WTC11 (cell line): ENCODE data around the gene RBMS1. TPM values are rescaled to one million over a fixed set of nuclear protein-coding genes. Genes with fewer than 3 reads are reported as not detected.

Experiments used
- ATAC-seq: fragments of 200-7000 bp; cut with Tn5 transposase; 2 replicates; pipeline ENCODE4 v1.10.0; 2021; ENCODE audit warnings: mild to moderate bottlenecking, moderate library complexity
- CTCF ChIA-PET: fragments of 300-600 bp; sonication (Branson Sonifier 250); formaldehyde crosslinking; loops from one replicate; lab custom pipeline; 2021; ENCODE audit warnings: antibody characterized with exemption; lab: Charles Lee
- POLR2A ChIA-PET: fragments of 350-600 bp; sonication (Branson Sonifier 250); formaldehyde crosslinking; loops from one replicate; lab custom pipeline; 2021; ENCODE audit warnings: antibody characterized with exemption; lab: Charles Lee
- DNase-seq: peaks from one replicate; pipeline ENCODE4 v3.0.0; 2021; ENCODE audit warnings: low spot score
- H3K27ac Mint-ChIP-seq: 2 replicates; pipeline ENCODE4 v1.8.0; 2021; ENCODE audit warnings: mixed read lengths
- H3K27me3 Mint-ChIP-seq: 2 replicates; pipeline ENCODE4 v1.8.0; 2021; ENCODE audit warnings: low read depth, mild to moderate bottlenecking, moderate library complexity, mixed read lengths
- H3K36me3 Mint-ChIP-seq: 2 replicates; pipeline ENCODE4 v1.8.0; 2021; ENCODE audit warnings: mixed read lengths
- H3K4me1 Mint-ChIP-seq: 2 replicates; pipeline ENCODE4 v1.8.0; 2022; ENCODE audit warnings: mixed read lengths
- H3K4me3 Mint-ChIP-seq: 2 replicates; pipeline ENCODE4 v1.8.0; 2021; ENCODE audit warnings: mild to moderate bottlenecking, moderate library complexity, mixed read lengths
- H3K9me3 Mint-ChIP-seq: 2 replicates; pipeline ENCODE4 v1.8.0; 2021; ENCODE audit warnings: mixed read lengths
- ATF1 ChIP-seq: sonication (generic); formaldehyde crosslinking; IDR thresholded peaks from 2 replicates; pipeline ENCODE4 v1.8.1; 2023; ENCODE audit warnings: mild to moderate bottlenecking, moderate library complexity, missing genetic modification reagents
- CREB1 ChIP-seq: sonication (generic); formaldehyde crosslinking; IDR thresholded peaks from 2 replicates; pipeline ENCODE4 v1.8.0; 2023; ENCODE audit warnings: mild to moderate bottlenecking, missing genetic modification reagents
- EMX1 ChIP-seq: fragments of 250-450 bp; sonication (Bioruptor Pico); IDR thresholded peaks from 2 replicates; pipeline ENCODE4 v1.8.0; 2021; ENCODE audit warnings: mild to moderate bottlenecking
- ETV6 ChIP-seq: sonication (generic); formaldehyde crosslinking; IDR thresholded peaks from 2 replicates; pipeline ENCODE4 v1.8.1; 2022; ENCODE audit warnings: mild to moderate bottlenecking, missing genetic modification reagents
- FOXP4 ChIP-seq: sonication (generic); formaldehyde crosslinking; IDR thresholded peaks from 2 replicates; pipeline ENCODE4 v1.8.0; 2022; ENCODE audit warnings: mild to moderate bottlenecking, missing genetic modification reagents
- GTF2I ChIP-seq: fragments of 250-450 bp; sonication (Bioruptor Pico); conservative IDR thresholded peaks from 2 replicates; pipeline ENCODE4 v1.4.0; 2021; ENCODE audit warnings: mild to moderate bottlenecking
- IRF1 ChIP-seq: sonication (generic); formaldehyde crosslinking; IDR thresholded peaks from 2 replicates; pipeline ENCODE4 v1.8.0; 2023; ENCODE audit warnings: missing genetic modification reagents
- JAZF1 ChIP-seq: fragments of 250-450 bp; sonication (Bioruptor Pico); IDR thresholded peaks from 2 replicates; pipeline ENCODE4 v1.9.0; 2021; ENCODE audit warnings: moderate library complexity, mild to moderate bottlenecking, inconsistent platforms
- MYBL2 ChIP-seq: sonication (generic); formaldehyde crosslinking; IDR thresholded peaks from 2 replicates; pipeline ENCODE4 v1.8.1; 2023; ENCODE audit warnings: mild to moderate bottlenecking, moderate library complexity, missing genetic modification reagents
- NR1H2 ChIP-seq: sonication (generic); formaldehyde crosslinking; IDR thresholded peaks from 2 replicates; pipeline ENCODE4 v1.9.0; 2021; ENCODE audit warnings: mild to moderate bottlenecking, moderate library complexity, missing genetic modification reagents
- NR2C2 ChIP-seq: sonication (generic); formaldehyde crosslinking; IDR thresholded peaks from 2 replicates; pipeline ENCODE4 v1.8.0; 2022; ENCODE audit warnings: mild to moderate bottlenecking, missing genetic modification reagents
- NR3C1 ChIP-seq: sonication (generic); formaldehyde crosslinking; conservative IDR thresholded peaks from 2 replicates; pipeline ENCODE4 v1.8.1; 2023; ENCODE audit warnings: low read depth, mild to moderate bottlenecking, missing genetic modification reagents
- PRRX2 ChIP-seq: fragments of 250-450 bp; sonication (Bioruptor Pico); IDR thresholded peaks from 2 replicates; pipeline ENCODE4 v1.8.0; 2021; ENCODE audit warnings: mild to moderate bottlenecking
- SP1 ChIP-seq: sonication (generic); formaldehyde crosslinking; conservative IDR thresholded peaks from 2 replicates; pipeline ENCODE4 v1.8.1; 2022; ENCODE audit warnings: missing genetic modification reagents
- STAT6 ChIP-seq: sonication (generic); formaldehyde crosslinking; conservative IDR thresholded peaks from 2 replicates; pipeline ENCODE4 v1.8.1; 2023; ENCODE audit warnings: mild to moderate bottlenecking, low read depth, missing genetic modification reagents, moderate library complexity
- TP53 ChIP-seq: sonication (generic); formaldehyde crosslinking; IDR thresholded peaks from 2 replicates; pipeline ENCODE4 v1.8.1; 2023; ENCODE audit warnings: mild to moderate bottlenecking, missing genetic modification reagents
- USF1 ChIP-seq: sonication (generic); formaldehyde crosslinking; IDR thresholded peaks from 2 replicates; pipeline ENCODE4 v1.8.0; 2022; ENCODE audit warnings: mild to moderate bottlenecking, missing genetic modification reagents
- ZNF232 ChIP-seq: sonication (generic); formaldehyde crosslinking; IDR thresholded peaks from 2 replicates; pipeline ENCODE4 v1.8.0; 2022; ENCODE audit warnings: mild to moderate bottlenecking, missing genetic modification reagents
- ZNF317 ChIP-seq: sonication (generic); formaldehyde crosslinking; IDR thresholded peaks from 2 replicates; pipeline ENCODE4 v1.8.1; 2023; ENCODE audit warnings: low read depth, mild to moderate bottlenecking, moderate library complexity, missing genetic modification reagents, borderline replicate concordance
- total RNA-seq: library from RNA; stranded (reverse); gene quantifications from 3 replicates; pipeline ENCODE4 v1.2.3, GENCODE V29; 2021
- TF ChIP-seq, protein P1 (sequence below): fragments of 250-450 bp; sonication (Bioruptor Pico); IDR thresholded peaks from 2 replicates; pipeline ENCODE4 v2.1.2; 2022; ENCODE audit warnings: mild to moderate bottlenecking, moderate library complexity
- TF ChIP-seq, protein P2 (sequence below): sonication (generic); formaldehyde crosslinking; IDR thresholded peaks from 2 replicates; pipeline ENCODE4 v1.8.1; 2023; ENCODE audit warnings: mild to moderate bottlenecking, missing genetic modification reagents, moderate library complexity
- TF ChIP-seq, protein P3 (sequence below): sonication (generic); formaldehyde crosslinking; IDR thresholded peaks from 2 replicates; pipeline ENCODE4 v1.8.1; 2023; ENCODE audit warnings: mild to moderate bottlenecking, missing genetic modification reagents, moderate library complexity
- TF ChIP-seq, protein P4 (sequence below): sonication (generic); formaldehyde crosslinking; IDR thresholded peaks from 2 replicates; pipeline ENCODE4 v1.8.1; 2022; ENCODE audit warnings: low read depth, missing genetic modification reagents, borderline replicate concordance

RBMS1 gene
- total RNA-seq, 1 experiment from 2014 or later = 56.3 TPM

DNA sequence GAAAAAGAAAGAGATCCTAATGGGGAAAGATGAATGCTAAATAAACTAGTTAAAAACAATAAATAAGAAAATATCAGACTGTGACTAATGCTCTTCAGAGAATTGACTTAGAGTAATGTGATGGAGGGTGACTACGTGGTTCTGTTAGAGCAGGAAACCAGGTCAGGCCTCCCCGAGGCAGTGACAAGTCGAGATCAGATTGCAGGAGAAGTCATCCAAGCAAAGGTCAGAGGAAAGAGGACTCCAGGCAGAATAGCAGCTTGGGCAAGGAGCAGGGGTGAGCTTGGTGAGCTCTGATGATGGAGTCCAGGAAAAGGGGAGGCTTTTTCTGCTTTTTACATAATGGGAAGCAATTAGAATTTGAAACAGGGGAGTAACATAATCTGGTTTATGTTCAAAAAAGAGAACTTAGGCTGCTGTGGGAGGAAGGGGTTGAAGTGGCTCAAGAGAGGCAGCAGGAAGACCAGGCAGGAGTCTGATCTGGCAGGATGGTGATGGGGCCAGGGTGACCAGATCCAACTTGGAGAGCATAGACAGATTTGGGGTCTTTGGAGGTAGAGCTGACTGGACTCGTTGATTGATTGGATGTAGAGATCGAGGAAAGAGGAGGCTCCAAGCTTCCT lies 266.2 kb downstream of the RBMS1 start:
- POLR2A ChIA-PET = no interaction called here
- ATAC-seq = no peak
- Mint-ChIP-seq H3K27me3 (no peaks in the 10 kb centered on the region), H3K9me3 (no peaks in the 10 kb centered on the region), H3K4me3 (no peak overlapping the region), H3K27ac (no peak overlapping the region), H3K36me3 (no peaks in the 10 kb centered on the region), H3K4me1 (peaks cover 7% of the 10 kb centered on the region; the same call in 1 of the 2 replicates)
- no peak for TF ChIP-seq TP53 (CRISPR knock-in tag)
- TF ChIP-seq ZNF317 (CRISPR knock-in tag) = no peak
- no peak for TF ChIP-seq CREB1 (CRISPR knock-in tag)
- no peak for TF ChIP-seq NR1H2 (CRISPR knock-in tag)
- TF ChIP-seq, protein P1, sequence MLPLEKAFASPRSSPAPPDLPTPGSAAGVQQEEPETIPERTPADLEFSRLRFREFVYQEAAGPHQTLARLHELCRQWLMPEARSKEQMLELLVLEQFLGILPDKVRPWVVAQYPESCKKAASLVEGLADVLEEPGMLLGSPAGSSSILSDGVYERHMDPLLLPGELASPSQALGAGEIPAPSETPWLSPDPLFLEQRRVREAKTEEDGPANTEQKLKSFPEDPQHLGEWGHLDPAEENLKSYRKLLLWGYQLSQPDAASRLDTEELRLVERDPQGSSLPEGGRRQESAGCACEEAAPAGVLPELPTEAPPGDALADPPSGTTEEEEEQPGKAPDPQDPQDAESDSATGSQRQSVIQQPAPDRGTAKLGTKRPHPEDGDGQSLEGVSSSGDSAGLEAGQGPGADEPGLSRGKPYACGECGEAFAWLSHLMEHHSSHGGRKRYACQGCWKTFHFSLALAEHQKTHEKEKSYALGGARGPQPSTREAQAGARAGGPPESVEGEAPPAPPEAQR (CRISPR knock-in tag) = no peak
- TF ChIP-seq NR3C1 (CRISPR knock-in tag) = no peak
- TF ChIP-seq, protein P2, sequence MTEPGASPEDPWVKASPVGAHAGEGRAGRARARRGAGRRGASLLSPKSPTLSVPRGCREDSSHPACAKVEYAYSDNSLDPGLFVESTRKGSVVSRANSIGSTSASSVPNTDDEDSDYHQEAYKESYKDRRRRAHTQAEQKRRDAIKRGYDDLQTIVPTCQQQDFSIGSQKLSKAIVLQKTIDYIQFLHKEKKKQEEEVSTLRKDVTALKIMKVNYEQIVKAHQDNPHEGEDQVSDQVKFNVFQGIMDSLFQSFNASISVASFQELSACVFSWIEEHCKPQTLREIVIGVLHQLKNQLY (CRISPR knock-in tag) = no peak
- no peak for TF ChIP-seq EMX1 (CRISPR knock-in tag)
- TF ChIP-seq, protein P3, sequence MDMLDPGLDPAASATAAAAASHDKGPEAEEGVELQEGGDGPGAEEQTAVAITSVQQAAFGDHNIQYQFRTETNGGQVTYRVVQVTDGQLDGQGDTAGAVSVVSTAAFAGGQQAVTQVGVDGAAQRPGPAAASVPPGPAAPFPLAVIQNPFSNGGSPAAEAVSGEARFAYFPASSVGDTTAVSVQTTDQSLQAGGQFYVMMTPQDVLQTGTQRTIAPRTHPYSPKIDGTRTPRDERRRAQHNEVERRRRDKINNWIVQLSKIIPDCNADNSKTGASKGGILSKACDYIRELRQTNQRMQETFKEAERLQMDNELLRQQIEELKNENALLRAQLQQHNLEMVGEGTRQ (CRISPR knock-in tag) = no peak
- TF ChIP-seq PRRX2 (CRISPR knock-in tag) = no peak
- TF ChIP-seq NR2C2 (CRISPR knock-in tag) = no peak
- TF ChIP-seq ETV6 (CRISPR knock-in tag) = no peak
- TF ChIP-seq MYBL2 (CRISPR knock-in tag) = no peak
- TF ChIP-seq STAT6 (CRISPR knock-in tag) = no peak
- no peak for TF ChIP-seq GTF2I (CRISPR knock-in tag)
- TF ChIP-seq FOXP4 (CRISPR knock-in tag) = no peak
- no peak for TF ChIP-seq ATF1
- TF ChIP-seq SP1 (CRISPR knock-in tag) = no peak
- CTCF ChIA-PET = interaction anchor here (1.0 kb wide), 1 partner anchor 17 kb away, joined by 3 read pairs; no protein-coding TSS in a partner anchor
- DNase-seq = no peak

GRCh38 chr2:160226367-160226766 lies 267.2 kb downstream of the RBMS1 start:
- ChIA-PET POLR2A (no interaction called here), CTCF (interaction anchor here (0.8 to 2.1 kb wide), 3 partner anchors 25 to 838 kb away, joined by 4 to 9 read pairs (median 5); no protein-coding TSS in a partner anchor)
- no peaks in the 10 kb centered on the region for H3K27me3 Mint-ChIP-seq
- H3K27ac Mint-ChIP-seq = 0 out of 2 replicates have a peak overlapping the region, but pooled peaks have one; percentile 29
- H3K4me3 Mint-ChIP-seq = no peak overlapping the region
- ATAC-seq = peak; percentile 24; the same call in 1 of the 2 replicates
- H3K36me3 Mint-ChIP-seq = no peaks in the 10 kb centered on the region
- peaks cover 7% of the 10 kb centered on the region for H3K4me1 Mint-ChIP-seq
- no peaks in the 10 kb centered on the region for H3K9me3 Mint-ChIP-seq
- no peak for DNase-seq
- TF ChIP-seq, protein P4, sequence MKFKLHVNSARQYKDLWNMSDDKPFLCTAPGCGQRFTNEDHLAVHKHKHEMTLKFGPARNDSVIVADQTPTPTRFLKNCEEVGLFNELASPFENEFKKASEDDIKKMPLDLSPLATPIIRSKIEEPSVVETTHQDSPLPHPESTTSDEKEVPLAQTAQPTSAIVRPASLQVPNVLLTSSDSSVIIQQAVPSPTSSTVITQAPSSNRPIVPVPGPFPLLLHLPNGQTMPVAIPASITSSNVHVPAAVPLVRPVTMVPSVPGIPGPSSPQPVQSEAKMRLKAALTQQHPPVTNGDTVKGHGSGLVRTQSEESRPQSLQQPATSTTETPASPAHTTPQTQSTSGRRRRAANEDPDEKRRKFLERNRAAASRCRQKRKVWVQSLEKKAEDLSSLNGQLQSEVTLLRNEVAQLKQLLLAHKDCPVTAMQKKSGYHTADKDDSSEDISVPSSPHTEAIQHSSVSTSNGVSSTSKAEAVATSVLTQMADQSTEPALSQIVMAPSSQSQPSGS = no peak
- no peak for TF ChIP-seq NR1H2 (CRISPR knock-in tag)
- no peak for TF ChIP-seq CREB1 (CRISPR knock-in tag)
- TF ChIP-seq IRF1 = no peak
- TF ChIP-seq USF1 (CRISPR knock-in tag) = no peak
- TF ChIP-seq ZNF232 (CRISPR knock-in tag) = no peak
- TF ChIP-seq JAZF1 (CRISPR knock-in tag) = no peak
